ENCODE results near the gene RMRP. TPM values are rescaled to one million over a fixed set of nuclear protein-coding genes. Genes with fewer than 3 reads are reported as not detected.

Gene RMRP
- total and polyA plus RNA-seq, 7 donors = 26.8 to 10,280 (median 4,774) TPM; not detected in 2

- intact Hi-C loops (cut with DNase I) = no loop called here
- TF ChIP-seq CTCF (IDR thresholded peaks at IDR 0.05) = no peak
These were observed 8.7 kb upstream of the RMRP start for GRCh38 chr9:35666549-35666948.

GRCh38 chr9:35666045-35666444, 8.2 kb upstream of the RMRP start:
- Histone ChIP-seq H3K4me3 (no peak overlapping the region), H3K4me1 (peaks cover 11% of the 10 kb centered on the region), H3K27me3 (ENCODE audit: insufficient read depth in 3 of 3, low read length in 2 of 3) (no peaks in the 10 kb centered on the region), H3K36me3 (ENCODE audit: insufficient read depth in 1 of 2, low read depth in 1 of 2) (peaks cover 0 to 4% of the 10 kb centered on the region in 2 donors), H3K27ac (no peak overlapping the region), H3K9me3 (no peaks in the 10 kb centered on the region)
- DNase-seq = no peak
- 57 to 81% (median 76%) methylated on average over 1 of the region's 1 CpG for WGBS, 3 donors
- ATAC-seq = no peak
- no peak for TF ChIP-seq CTCF (IDR thresholded peaks at IDR 0.05)
- intact Hi-C loops (cut with DNase I) = no loop called here

More at GRCh38 chr9:35666549-35666948, 8.7 kb upstream of the RMRP start:
- no peaks in the 10 kb centered on the region for H3K36me3 ChIP-seq (ENCODE audit: insufficient read depth in 1 of 2, low read depth in 1 of 2)
- no peaks in the 10 kb centered on the region for H3K27me3 ChIP-seq (ENCODE audit: insufficient read depth in 3 of 3, low read length in 2 of 3)
- ATAC-seq = no peak
- H3K27ac ChIP-seq = no peak overlapping the region
- H3K4me3 ChIP-seq = no peak overlapping the region
- no peak for DNase-seq
- H3K9me3 ChIP-seq = no peaks in the 10 kb centered on the region
- H3K4me1 ChIP-seq = peaks cover 8% of the 10 kb centered on the region
- whole genome bisulfite sequencing, 3 donors = 87 to 95% (median 90%) methylated on average over 5 of the region's 5 CpGs

- DNase-seq = no peak
- Histone ChIP-seq H3K27me3 (ENCODE audit: insufficient read depth in 3 of 3, low read length in 2 of 3) (no peaks in the 10 kb centered on the region), H3K27ac (peak overlapping the region; percentile 61), H3K4me3 (peak overlapping the region; percentile 67), H3K36me3 (ENCODE audit: insufficient read depth in 1 of 2, low read depth in 1 of 2) (peaks cover 0 to 10% of the 10 kb centered on the region in 2 donors), H3K9me3 (no peaks in the 10 kb centered on the region), H3K4me1 (peaks cover 17% of the 10 kb centered on the region)
- no peak for ATAC-seq
- WGBS, 3 donors = 29 to 33% (median 31%) methylated on average over 5 of the region's 5 CpGs
- no peak for TF ChIP-seq CTCF (IDR thresholded peaks at IDR 0.05)
- intact Hi-C loops (cut with DNase I) = no loop called here
These were observed 7.6 kb upstream of the RMRP start for GRCh38 chr9:35665471-35665818.

- no peaks in the 10 kb centered on the region for H3K27me3 ChIP-seq (ENCODE audit: insufficient read depth in 3 of 3, low read length in 2 of 3)
- ATAC-seq (peak; percentile 82 to 88 (median 86)), DNase-seq (peak; percentile 85 to 89)
- peaks cover 0 to 16% of the 10 kb centered on the region in 2 donors for H3K36me3 ChIP-seq (ENCODE audit: insufficient read depth in 1 of 2, low read depth in 1 of 2)
- H3K4me1 ChIP-seq = peaks cover 24% of the 10 kb centered on the region
- no peak for TF ChIP-seq CTCF (IDR thresholded peaks at IDR 0.05)
- WGBS, 3 donors = 3 to 8% (median 5%) methylated on average over 51 to 58 of the region's 58 CpGs
- H3K9me3 ChIP-seq = no peaks in the 10 kb centered on the region
- peak within 1 kb of the TSS; percentile 61 for H3K27ac ChIP-seq
- H3K4me3 ChIP-seq = peak within 1 kb of the TSS; percentile 67
- intact Hi-C loops (cut with DNase I) = loop anchor here (5.0 kb wide), 1 partner anchor 32 kb away; no protein-coding TSS in a partner anchor
These were observed 7.0 kb upstream of the RMRP start, which contains the start of gene ARHGEF39 for GRCh38 chr9:35664531-35665470. Gene ARHGEF39, minus strand, starts transcription at chr9:35665195. Its CDS starts 26 bp downstream, at chr9:35665169.
